Urinary bladder (tissue), 4 donors: Measurements from ENCODE around the gene TNF. TPM values are rescaled to one million over a fixed set of nuclear protein-coding genes. Genes with fewer than 3 reads are reported as not detected.
A peak's percentile ranks its signal among the peaks of the same experiment; 100 is the strongest.
"Not testable (repeated sequence)": the region's sequence is repeated elsewhere in the genome, so short reads cannot be mapped to it uniquely, and the experiment has no call there.

Experiments used
- DNase-seq: peaks from one replicate; pipeline ENCODE4 v3.0.0-alpha.2; 2015; ENCODE audit errors: extremely low spot score
- H3K27ac ChIP-seq: one replicate; pipeline ENCODE4 v1.5.1; 2013; ENCODE audit warnings: low read depth, mild to moderate bottlenecking, moderate library complexity
- H3K36me3 ChIP-seq: one replicate; pipeline ENCODE4 v1.6.1; 2013; ENCODE audit warnings: mild to moderate bottlenecking, moderate library complexity; ENCODE audit not compliant: insufficient read depth
- H3K4me1 ChIP-seq: one replicate; pipeline ENCODE4 v1.6.1; 2013; ENCODE audit warnings: mild to moderate bottlenecking, moderate library complexity; ENCODE audit not compliant: insufficient read depth
- H3K4me3 ChIP-seq: one replicate; pipeline ENCODE4 v1.5.1; 2013; ENCODE audit warnings: low read depth, low read length
- WGBS: extraction: QIAGEN DNeasy Blood & Tissue Kit; methylation state at CpG from one replicate; pipeline ENCODE4 v1.1.7; 2013; 5-methylcytosine and 5-hydroxymethylcytosine counted together
- polyA plus RNA-seq: library from polyadenylated mRNA; stranded (reverse); fragments of 200-250 nt; gene quantifications from one replicate; pipeline ENCODE4 v1.2.3, GENCODE V29; 2013
- total RNA-seq: library from RNA; depleted of rRNA; stranded (reverse); fragments of >200 nt; gene quantifications from one replicate; pipeline ENCODE4 v1.2.3, GENCODE V29; 2014
- donor health status: healthy with polysubstance abuse.
- donor health status: healthy.

TNF gene
- total and polyA plus RNA-seq, 2 donors = 0.29 TPM; not detected in 1

DNA sequence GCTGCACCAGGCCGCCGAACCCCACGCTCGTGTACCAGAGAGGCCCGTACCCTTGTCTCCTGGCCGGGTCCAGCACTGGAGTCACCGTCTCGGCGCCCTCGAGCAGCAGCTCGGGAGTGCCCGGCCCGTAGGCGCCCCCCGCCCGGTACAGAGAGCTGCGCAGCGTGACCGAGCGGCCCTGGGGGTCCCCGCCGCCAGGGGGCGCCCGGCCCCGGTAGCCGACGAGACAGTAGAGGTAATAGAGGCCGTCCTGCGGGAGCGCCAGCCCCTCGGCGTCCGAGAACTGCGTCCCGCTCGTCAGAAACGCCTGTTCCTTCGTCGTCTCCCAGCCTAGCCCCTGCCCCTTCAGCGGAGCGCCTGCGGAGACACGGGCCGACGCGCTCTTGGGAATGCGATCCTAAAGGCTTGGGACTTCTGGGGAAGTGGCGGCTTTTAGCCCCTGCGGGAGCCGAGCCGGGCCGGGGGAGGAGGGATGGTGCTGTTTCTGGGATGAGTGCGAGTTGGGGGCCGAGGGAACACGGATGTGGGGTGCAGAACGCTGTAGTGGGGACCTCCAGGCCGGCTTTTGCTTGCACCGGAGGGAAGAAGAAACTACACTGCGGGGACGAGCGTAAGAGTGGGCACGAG is 5.6 kb downstream of the TNF start:
- peak overlapping the region; percentile 72 for H3K4me3 ChIP-seq

DNA sequence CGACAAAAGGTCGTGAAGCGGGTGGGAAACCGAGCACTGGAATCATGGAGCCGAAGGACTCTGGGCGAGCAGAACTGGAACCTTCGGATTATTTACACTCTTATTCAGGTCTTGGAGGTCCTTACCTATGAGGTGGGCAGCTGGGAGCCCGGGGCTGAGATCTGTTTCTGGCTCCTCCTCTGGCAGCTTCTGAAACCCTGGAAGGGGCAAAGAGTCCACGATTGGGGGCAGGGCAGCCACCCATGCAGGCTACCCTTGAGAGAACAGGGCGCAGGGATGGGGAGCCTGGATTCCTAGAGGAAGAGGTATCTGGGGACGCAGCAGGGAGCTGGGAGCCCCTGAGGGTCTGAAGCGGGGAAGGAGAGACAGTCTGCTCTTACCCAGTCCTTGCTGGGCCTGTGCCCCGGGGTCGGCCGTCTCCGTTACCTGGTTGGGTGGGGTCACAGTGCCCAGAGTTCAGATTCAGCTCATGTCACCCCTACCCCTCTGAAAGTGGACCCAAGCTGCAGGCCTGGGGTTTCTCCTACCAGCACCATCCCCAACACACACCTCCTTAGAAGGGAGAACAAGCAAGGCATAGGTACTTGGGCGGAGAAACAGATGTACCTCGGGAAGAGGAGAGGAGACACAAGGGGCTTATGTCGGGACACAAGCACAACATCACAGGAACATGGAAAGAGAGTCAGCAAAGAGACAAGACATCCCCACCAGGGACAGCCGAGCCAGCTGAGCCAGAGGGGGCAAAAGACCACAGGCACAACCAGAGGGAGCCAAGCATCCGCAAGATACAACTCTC is 6.3 kb downstream of the TNF start:
- peak overlapping the region; percentile 77 for H3K27ac ChIP-seq

More for the DNA sequence above, 5.6 kb downstream of the TNF start:
- Histone ChIP-seq H3K27ac (peak overlapping the region; percentile 77), H3K36me3 (no peaks in the 10 kb centered on the region), H3K4me1 (no peaks in the 10 kb centered on the region)
- DNase-seq = no peak
- WGBS = under 1% methylated on average over 62 of the region's 62 CpGs

DNA sequence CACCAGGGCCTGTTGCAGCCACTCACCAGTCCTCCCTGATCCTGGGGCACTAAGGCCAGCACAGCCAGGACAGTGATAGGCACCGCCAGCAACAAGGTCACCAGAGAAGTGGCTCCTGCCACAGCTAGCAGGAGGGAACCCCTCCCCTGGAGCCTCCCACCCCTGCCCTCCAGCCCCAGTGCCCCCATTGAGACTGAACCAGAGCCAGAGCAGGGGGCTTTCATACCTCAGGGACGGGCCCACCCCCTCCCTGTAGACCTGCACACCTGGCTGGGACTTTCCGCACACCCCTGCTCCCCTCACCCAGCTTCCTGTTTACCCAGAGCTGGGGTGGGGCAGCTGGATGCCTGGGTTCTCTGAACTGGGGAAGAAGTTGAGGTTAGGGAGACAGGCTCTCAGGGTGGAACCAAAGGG is 6.9 kb downstream of the TNF start, which contains the start of gene LTB:
TSS of gene LTB (minus strand) at position 195 of the 414 bp plus-strand sequence. CDS start at position 188, 7 bp downstream.
- Histone ChIP-seq H3K36me3 (no peaks in the 10 kb centered on the region), H3K27ac (peak within 1 kb of the TSS; percentile 77), H3K4me1 (no peaks in the 10 kb centered on the region), H3K4me3 (peak within 1 kb of the TSS; percentile 72)
- no peak for DNase-seq
- WGBS = 76% methylated on average over 3 of the region's 3 CpGs

More for the DNA sequence above, 6.3 kb downstream of the TNF start:
- 23% methylated on average over 21 of the region's 21 CpGs for WGBS
- H3K4me3 ChIP-seq = peak overlapping the region; percentile 72
- no peaks in the 10 kb centered on the region for H3K4me1 ChIP-seq
- DNase-seq = no peak
- H3K36me3 ChIP-seq = no peaks in the 10 kb centered on the region

DNA sequence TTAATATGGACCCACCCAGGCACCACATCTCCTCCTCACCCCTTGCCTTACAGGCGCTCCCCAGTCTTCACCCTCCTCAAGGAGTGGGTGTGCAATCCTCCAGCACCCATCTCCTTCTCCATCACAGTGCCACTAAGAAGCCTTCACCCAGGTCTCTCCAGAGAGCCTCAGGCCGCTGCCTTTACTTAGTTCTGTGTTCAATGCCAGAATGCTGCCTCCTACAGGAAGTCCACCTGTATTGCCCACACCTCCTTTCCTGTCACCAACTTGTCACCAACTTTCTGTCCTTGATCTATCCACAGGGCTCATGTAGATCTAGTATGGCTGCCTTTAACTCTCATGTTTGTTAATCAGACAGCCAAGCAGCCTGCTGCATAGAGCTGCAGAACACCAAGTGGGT is 10.1 kb downstream of the TNF start:
- no peak overlapping the region for H3K27ac ChIP-seq
- no peaks in the 10 kb centered on the region for H3K36me3 ChIP-seq

DNA sequence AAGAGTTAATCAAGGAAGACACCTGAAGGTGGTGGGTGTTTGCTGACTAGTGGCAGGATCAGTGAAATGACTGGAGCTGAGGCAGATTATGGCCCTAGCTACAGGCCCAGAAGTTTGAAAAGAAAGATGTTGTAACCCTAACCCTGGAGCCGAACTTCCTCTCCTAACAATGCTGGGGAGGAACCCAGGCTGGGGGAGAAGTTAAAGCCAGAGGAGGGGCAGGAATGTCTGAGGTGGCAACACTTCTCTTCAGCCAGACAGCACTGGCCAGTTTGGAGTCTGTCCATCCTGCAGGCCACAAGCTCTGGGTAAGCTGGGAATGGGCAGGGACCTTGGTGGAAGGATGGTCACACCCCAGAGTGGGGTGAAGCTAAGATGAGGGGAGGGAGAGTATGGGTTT is 10.6 kb downstream of the TNF start, which contains the start of gene LST1:
TSS of gene LST1 (plus strand) at position 270 of the 400 bp plus-strand sequence. CDS start 1,023 bp downstream, outside the sequence.
- no peak for DNase-seq
- no peak within 1 kb of the TSS for H3K27ac ChIP-seq
- no peak within 1 kb of the TSS for H3K4me3 ChIP-seq
- no peaks in the 10 kb centered on the region for H3K4me1 ChIP-seq
- H3K36me3 ChIP-seq = no peaks in the 10 kb centered on the region
- 60% methylated on average over 1 of the region's 1 CpG for WGBS

More for the DNA sequence above, 10.1 kb downstream of the TNF start:
- 68% methylated on average over 2 of the region's 2 CpGs for WGBS
- Histone ChIP-seq H3K4me1 (no peaks in the 10 kb centered on the region), H3K4me3 (no peak overlapping the region)
- DNase-seq = no peak

DNA sequence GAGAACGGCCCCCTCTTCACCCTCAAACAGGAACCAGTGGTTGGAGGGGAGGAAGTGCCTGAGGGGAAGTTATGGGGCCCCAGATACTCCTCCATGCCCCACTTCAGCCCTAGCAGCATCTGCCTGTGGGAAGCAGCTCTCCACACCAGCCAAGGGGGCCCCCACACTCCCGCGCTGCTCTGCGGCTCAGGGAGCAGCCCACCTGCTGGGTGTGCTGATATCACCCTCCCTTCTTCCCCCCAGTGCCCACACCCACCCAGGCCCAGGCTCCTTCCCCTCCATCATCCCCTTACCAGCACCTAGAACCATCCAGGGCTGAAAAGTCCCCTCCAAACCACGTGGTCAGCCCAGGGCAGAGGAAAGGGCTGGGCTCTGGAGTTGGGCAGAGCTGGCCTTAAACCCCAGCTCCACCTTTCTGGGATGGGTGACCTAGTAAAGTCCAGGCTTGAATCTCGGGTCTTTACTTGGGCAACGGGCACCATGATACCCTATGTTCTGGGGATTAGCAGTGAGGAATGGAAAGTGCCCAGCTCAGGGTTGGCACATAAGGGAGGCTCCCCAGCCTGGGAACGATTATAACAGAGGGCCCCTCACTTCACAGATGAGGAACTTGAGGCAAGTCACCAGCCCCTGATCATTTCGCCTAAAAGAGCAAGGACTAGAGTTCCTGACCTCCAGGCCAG is 11.4 kb downstream of the TNF start:
- H3K36me3 ChIP-seq = no peaks in the 10 kb centered on the region
- H3K4me3 ChIP-seq = no peak overlapping the region
- H3K4me1 ChIP-seq = no peaks in the 10 kb centered on the region
- H3K27ac ChIP-seq = no peak overlapping the region
- WGBS = 59% methylated on average over 9 of the region's 9 CpGs
- DNase-seq = no peak

DNA sequence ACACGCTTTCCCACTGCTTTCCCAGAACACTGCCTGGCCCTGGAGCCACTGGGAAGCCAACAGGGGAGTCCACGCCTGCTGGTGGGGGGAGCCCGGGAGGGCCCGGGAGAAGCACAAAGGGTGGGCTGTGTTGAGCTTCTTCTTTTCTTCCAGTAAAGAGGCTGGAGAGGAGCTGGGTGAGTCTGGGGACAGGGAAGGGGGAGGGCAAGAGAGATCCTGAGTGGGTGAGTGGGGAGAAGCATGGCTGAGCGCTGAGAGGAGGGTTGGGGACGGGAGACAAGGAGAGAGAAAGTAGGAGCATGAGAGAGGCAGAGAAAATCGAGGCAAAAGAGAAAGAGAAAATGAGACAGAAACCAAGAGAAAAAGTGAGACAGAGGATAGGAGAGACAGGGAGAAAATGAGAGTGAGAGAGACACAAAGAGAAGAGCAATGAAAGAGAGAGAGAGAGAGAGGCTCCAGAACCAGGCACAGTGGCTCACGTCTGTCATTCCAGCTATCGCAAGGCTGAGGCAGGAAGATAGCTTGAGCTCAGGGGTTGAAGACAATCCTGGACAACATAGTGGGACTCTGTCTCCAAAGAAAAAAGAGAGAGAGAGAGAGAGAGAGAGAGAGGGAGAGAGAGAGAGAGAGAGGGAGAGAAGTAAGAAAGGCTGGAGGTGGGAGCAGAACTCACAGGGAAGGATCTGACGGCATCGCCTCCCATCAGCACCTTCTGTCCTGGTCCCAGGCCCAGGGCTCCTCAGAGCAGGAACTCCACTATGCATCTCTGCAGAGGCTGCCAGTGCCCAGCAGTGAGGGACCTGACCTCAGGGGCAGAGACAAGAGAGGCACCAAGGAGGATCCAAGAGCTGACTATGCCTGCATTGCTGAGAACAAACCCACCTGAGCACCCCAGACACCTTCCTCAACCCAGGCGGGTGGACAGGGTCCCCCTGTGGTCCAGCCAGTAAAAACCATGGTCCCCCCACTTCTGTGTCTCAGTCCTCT is 12.7 kb downstream of the TNF start:
- no peaks in the 10 kb centered on the region for H3K36me3 ChIP-seq
- no peak overlapping the region for H3K4me3 ChIP-seq
- no peaks in the 10 kb centered on the region for H3K4me1 ChIP-seq
- 57% methylated on average over 12 of the region's 12 CpGs for WGBS
- no peak for DNase-seq
- no peak overlapping the region for H3K27ac ChIP-seq

DNA sequence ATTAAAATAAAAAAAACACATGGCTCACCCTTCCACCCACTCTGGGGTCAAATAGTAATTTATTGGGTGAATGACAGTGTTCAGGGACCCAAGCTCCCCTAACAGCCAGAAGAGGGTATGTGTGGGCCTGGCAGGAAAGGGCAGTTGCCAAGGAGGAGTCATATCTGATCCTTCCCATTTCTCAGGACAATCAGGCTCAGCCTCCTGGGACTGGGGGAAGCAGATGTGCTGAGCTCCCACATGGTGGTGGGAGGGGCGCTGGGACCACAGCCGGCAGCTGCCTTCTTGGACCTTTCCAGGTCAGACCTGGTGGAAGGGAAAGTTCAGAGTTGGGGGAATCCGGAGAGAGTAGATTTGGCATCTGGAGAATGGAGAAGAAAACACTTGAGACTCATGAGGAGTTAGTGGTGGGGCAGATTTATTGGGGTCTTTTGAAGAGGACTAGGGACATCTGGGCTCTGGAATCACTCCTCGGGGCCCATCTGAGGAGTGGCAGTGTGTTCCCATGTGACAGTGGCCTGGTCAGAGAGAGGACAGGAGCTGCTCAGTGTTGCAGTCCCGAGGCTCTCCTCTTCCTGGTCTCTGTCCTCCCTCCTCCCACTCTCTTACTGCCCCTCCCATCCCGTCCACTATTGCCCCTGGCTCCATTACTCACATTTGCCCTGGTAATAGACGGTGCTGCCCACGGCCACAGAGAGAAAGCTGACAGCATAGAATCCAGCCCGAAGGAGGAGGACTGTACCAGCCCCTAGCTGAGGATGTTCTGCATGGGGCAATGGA is 13.7 kb downstream of the TNF start:
- Histone ChIP-seq H3K36me3 (no peaks in the 10 kb centered on the region), H3K4me3 (no peak overlapping the region), H3K4me1 (no peaks in the 10 kb centered on the region), H3K27ac (no peak overlapping the region)
- 44% methylated on average over 9 of the region's 9 CpGs for WGBS
- DNase-seq = no peak

DNA sequence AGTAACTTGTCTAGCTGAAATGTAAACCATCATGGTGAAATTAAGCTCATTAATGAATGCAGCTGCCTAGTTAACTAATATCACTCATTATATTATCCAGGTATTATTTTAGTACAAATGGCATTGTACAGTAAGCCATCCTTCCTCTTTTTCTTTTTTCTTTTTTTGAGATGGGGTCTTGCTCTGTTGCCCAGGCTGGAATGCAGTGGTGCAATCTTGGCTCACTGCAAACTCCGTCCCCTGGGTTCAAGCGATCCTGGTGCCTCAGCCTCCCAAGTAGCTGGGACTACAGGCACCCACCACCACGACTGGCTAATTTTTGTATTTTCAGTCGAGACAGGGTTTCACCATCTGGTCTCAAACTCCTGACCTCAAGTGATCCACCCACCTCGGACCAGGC is 15.3 kb downstream of the TNF start:
- H3K27ac ChIP-seq, DNase-seq, H3K36me3 ChIP-seq, H3K4me1 ChIP-seq, H3K4me3 ChIP-seq: not testable (repeated sequence)
- 74% methylated on average over 5 of the region's 5 CpGs for WGBS

DNA sequence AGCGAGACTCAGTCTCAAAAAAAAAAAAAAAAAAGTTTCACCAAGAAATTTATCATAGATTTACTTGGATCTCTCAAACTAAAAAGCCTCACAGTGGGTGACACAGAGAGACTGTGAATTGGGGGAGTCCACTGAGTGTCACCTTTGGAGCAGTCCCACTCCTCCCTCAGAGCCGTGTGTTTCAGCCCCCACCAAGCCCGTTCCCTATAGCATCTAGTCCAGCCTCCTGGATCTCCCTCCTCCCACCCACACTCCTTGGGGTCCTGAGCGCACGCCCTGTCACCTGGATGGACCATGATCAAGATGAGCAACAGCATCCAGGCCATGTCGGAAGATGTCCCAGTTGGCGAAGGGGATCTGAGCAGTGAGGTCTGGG is 17.0 kb downstream of the TNF start:
- WGBS = 88% methylated on average over 7 of the region's 7 CpGs
- no peak for DNase-seq
- Histone ChIP-seq H3K36me3 (no peaks in the 10 kb centered on the region), H3K4me3 (no peak overlapping the region), H3K27ac (no peak overlapping the region), H3K4me1 (no peaks in the 10 kb centered on the region)

DNA sequence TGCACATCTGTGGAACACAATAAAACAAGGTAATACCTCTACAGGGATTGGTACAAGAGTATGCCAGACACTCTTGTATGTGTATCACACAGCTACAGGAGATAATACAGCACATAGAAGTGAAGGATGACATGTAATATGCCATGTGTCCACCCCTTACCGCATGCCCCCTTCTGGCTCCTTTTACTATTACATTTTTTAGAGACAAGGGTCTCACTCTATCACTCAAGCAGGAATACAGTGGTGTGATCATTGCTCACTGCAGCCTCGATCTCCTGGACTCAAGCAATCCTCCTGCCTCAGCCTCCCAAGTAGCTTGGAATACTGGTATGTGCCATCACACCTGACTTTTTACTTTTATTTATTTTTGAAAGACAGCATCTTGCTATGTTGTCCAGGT is 21.6 kb downstream of the TNF start:
- no peak for DNase-seq
- Histone ChIP-seq H3K36me3 (no peaks in the 10 kb centered on the region), H3K27ac (no peak overlapping the region), H3K4me1 (no peaks in the 10 kb centered on the region), H3K4me3 (no peak overlapping the region)
- 33% methylated on average over 2 of the region's 2 CpGs for WGBS

DNA sequence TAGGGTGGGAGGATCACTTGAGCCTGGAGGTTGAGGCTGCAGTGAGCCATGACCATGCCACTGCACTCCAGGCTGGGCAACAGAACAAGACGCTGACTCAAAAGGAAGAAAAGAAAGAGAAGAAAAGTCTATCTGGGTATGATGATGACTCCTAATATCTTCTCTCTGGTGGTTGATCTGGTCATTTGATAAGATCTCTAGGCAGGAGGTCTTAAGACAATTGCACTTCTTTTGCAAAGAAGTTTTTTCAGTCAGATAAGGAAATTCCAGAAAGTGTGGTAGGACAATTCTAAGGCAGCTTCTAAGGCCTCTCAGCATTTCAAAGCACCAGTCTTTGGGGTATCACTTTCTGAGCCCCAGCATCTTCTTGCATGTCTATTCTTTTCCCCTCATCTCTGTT is 32.0 kb downstream of the TNF start:
- H3K4me1 ChIP-seq = no peaks in the 10 kb centered on the region

More for the DNA sequence above, 32.0 kb downstream of the TNF start:
- no peaks in the 10 kb centered on the region for H3K36me3 ChIP-seq
- DNase-seq = no peak
- H3K27ac ChIP-seq = no peak overlapping the region
- no peak overlapping the region for H3K4me3 ChIP-seq
- 86% methylated on average over 1 of the region's 1 CpG for WGBS
